ENCODE data around the gene EGR4. TPM values are rescaled to one million over a fixed set of nuclear protein-coding genes. Genes with fewer than 3 reads are reported as not detected.

Gene EGR4
- total and polyA plus RNA-seq, 2 of the 4 experiments (the other 2 are of a cell fraction) = not detected

GRCh38 chr2:73253901-73254300, 39.4 kb downstream of the EGR4 start:
- no peak overlapping the region for H4K91ac ChIP-seq (ENCODE audit: insufficient read depth, low read depth, low read length)
- H3K27me3 ChIP-seq (ENCODE audit: control insufficient read depth, insufficient read depth, low read length) = no peaks in the 10 kb centered on the region
- no peak overlapping the region for H2AK9ac ChIP-seq (replicated peaks; ENCODE audit: low read depth, low read length, poor library complexity)
- ATAC-seq (ENCODE audit: low read depth) = no peak
- peaks cover 1 to 5% of the 10 kb centered on the region in 2 experiments; a peak in 2 of 4 replicates for H3K79me1 ChIP-seq (ENCODE audit: low read depth in 1 of 2, low read length in 2 of 2)
- H3K4me1 ChIP-seq (ENCODE audit: control insufficient read depth, insufficient read depth, low read length) = peaks cover 2% of the 10 kb centered on the region; the same call in 1 of the 2 replicates
- dilution Hi-C loops (cut with HindIII; ENCODE audit: low sequenced_read_pairs, unreplicated experiment) = no loop called here
- H3K9me1 ChIP-seq (ENCODE audit: insufficient read depth, low read length) = peaks cover 12% of the 10 kb centered on the region; the same call in 1 of the 2 replicates
- POLR2A ChIA-PET (ENCODE audit: unreplicated experiment) = no interaction called here
- no TSS peak for BruUV-seq (replicated peaks)
- H3K36me3 ChIP-seq (ENCODE audit: control insufficient read depth, insufficient read depth, low read length) = peaks cover 57% of the 10 kb centered on the region
- H3K4me2 ChIP-seq (ENCODE audit: low read depth, low read length) = no peak overlapping the region
- H2AK5ac ChIP-seq (ENCODE audit: low read depth, low read length) = no peak overlapping the region
- H2BK5ac ChIP-seq (ENCODE audit: low read depth, low read length, poor library complexity, severe bottlenecking) = no peak overlapping the region
- no peaks in the 10 kb centered on the region for H3K9me3 ChIP-seq (ENCODE audit: control insufficient read depth, insufficient read depth, low read length)
- in situ Hi-C loops (cut with MboI; ENCODE audit: low sequenced_read_pairs) = no loop called here
- H3K4ac ChIP-seq (ENCODE audit: low read depth, low read length) = no peak overlapping the region
- CTCF ChIA-PET = no interaction called here
- DNase-seq = no peak
- 80% methylated on average over 1 of the region's 3 CpGs; no CpG with 5 or more reads in 1 of the 2 experiments for WGBS, 2 experiments (ENCODE audit: extremely low coverage in 2 of 2, insufficient read length in 1 of 2)
- H2BK20ac ChIP-seq (ENCODE audit: low read depth, low read length) = no peak overlapping the region
- no peak overlapping the region for H3K56ac ChIP-seq (ENCODE audit: extremely low read depth, insufficient read depth, low read length)
- H3K27ac ChIP-seq (ENCODE audit: insufficient read depth, low read length) = no peak overlapping the region
- no peak for TF ChIP-seq ELK1 (IDR thresholded peaks at IDR 0.05; ENCODE audit: borderline replicate concordance, low read depth, low read length)
- no peak for TF ChIP-seq MAZ (IDR thresholded peaks at IDR 0.05; ENCODE audit: borderline replicate concordance, low read depth, low read length)
- no peak for TF ChIP-seq FOS (IDR thresholded peaks at IDR 0.05; ENCODE audit: low read depth, low read length)
- no peak for TF ChIP-seq USF2 (IDR thresholded peaks at IDR 0.05; ENCODE audit: low read depth, low read length)
- TF ChIP-seq MXI1 (IDR thresholded peaks at IDR 0.05; ENCODE audit: borderline replicate concordance, low read depth, low read length) = no peak
- no peak for TF ChIP-seq CTCF (conservative IDR thresholded peaks at IDR 0.05; ENCODE audit: low read depth, low read length)
- TF ChIP-seq CHD1 (IDR thresholded peaks at IDR 0.05; ENCODE audit: low read depth, low read length) = no peak
- TF ChIP-seq BHLHE40 (IDR thresholded peaks at IDR 0.05; ENCODE audit: low read depth, low read length) = no peak
- no peak for TF ChIP-seq SMC3 (IDR thresholded peaks at IDR 0.05; ENCODE audit: low read depth, low read length)
- TF ChIP-seq RFX5 (IDR thresholded peaks at IDR 0.05; ENCODE audit: low read depth, low read length) = no peak
- no peak for TF ChIP-seq NFE2L2 (IDR thresholded peaks at IDR 0.05; ENCODE audit: low read depth, low read length)
- no peak for TF ChIP-seq RAD21 (IDR thresholded peaks at IDR 0.05; ENCODE audit: low read length)
- no peak for TF ChIP-seq MAFK (IDR thresholded peaks at IDR 0.05; ENCODE audit: low read depth, low read length)
- TF ChIP-seq CEBPB (IDR thresholded peaks at IDR 0.05; ENCODE audit: low read depth, low read length) = no peak
- TF ChIP-seq RCOR1 (IDR thresholded peaks at IDR 0.05; ENCODE audit: insufficient replicate concordance, low read length) = no peak
- no peak for TF ChIP-seq POLR2A (IDR thresholded peaks at IDR 0.05; ENCODE audit: low read depth, low read length)
- intact Hi-C loops (cut with micrococcal nuclease) = no loop called here
- no peak overlapping the region for H3K23ac ChIP-seq (ENCODE audit: low read depth, low read length)
- no peak overlapping the region for H3K14ac ChIP-seq (replicated peaks; ENCODE audit: low read depth, low read length)
- no peak overlapping the region for H3K18ac ChIP-seq (ENCODE audit: low read depth, low read length)
- no peak overlapping the region for H4K8ac ChIP-seq (ENCODE audit: low read depth in 2 of 2, low read length in 2 of 2)
- no peak overlapping the region for H2BK120ac ChIP-seq (ENCODE audit: low read depth, low read length)
- H2AFZ ChIP-seq (replicated peaks; ENCODE audit: low read length, poor library complexity) = no peak overlapping the region
- H4K5ac ChIP-seq (ENCODE audit: low read depth, low read length) = no peak overlapping the region
- no peak overlapping the region for H3K4me3 ChIP-seq (ENCODE audit: insufficient read depth, low read depth, low read length)
- H2BK15ac ChIP-seq (ENCODE audit: low read depth, low read length) = no peak overlapping the region
- no peak overlapping the region for H3K9ac ChIP-seq (ENCODE audit: low read depth, low read length)
- peaks cover 11% of the 10 kb centered on the region for H4K20me1 ChIP-seq (ENCODE audit: insufficient read depth, low read length)

Data from IMR-90 (cell line).